HepG2 (cell line): ENCODE measurements around the gene DYNC2LI1. TPM values are rescaled to one million over a fixed set of nuclear protein-coding genes. Genes with fewer than 3 reads are reported as not detected.

Source experiments
- BCL3 ChIP-seq: sonication (generic); formaldehyde crosslinking; IDR thresholded peaks from 2 replicates; pipeline ENCODE4 v1.5.1; 2020; ENCODE audit warnings: mild to moderate bottlenecking, missing genetic modification reagents, moderate library complexity
- DPF2 ChIP-seq: sonication (generic); formaldehyde crosslinking; IDR thresholded peaks from 2 replicates; pipeline ENCODE4 v1.4.0; 2020; ENCODE audit warnings: mild to moderate bottlenecking, low read depth, missing genetic modification reagents, borderline replicate concordance
- E2F2 ChIP-seq: sonication (generic); formaldehyde crosslinking; IDR thresholded peaks from 2 replicates; pipeline ENCODE4 v1.4.0; 2020; ENCODE audit warnings: missing genetic modification reagents, borderline replicate concordance
- EP300 ChIP-seq, 3 experiments: sonication (generic) in 1 of 3; formaldehyde crosslinking in 1 of 3; IDR thresholded peaks; 2 replicates each; pipeline versions ENCODE4 v1.5.1 to v1.6.1; 2011 to 2020; ENCODE audit warnings: low read depth in 2 of 3, low read length in 2 of 3, borderline replicate concordance in 1 of 3, improper control_type of control experiment in 1 of 3, mild to moderate bottlenecking in 1 of 3, missing genetic modification reagents in 1 of 3, moderate library complexity in 1 of 3
- MAX ChIP-seq: IDR thresholded peaks from 2 replicates; pipeline ENCODE4 v1.6.1; 2012; ENCODE audit warnings: inconsistent platforms
- MIXL1 ChIP-seq: IDR thresholded peaks from 2 replicates; pipeline ENCODE4 v1.6.1; 2016
- POLR2AphosphoS2 ChIP-seq: IDR thresholded peaks from 2 replicates; pipeline ENCODE4 v1.6.1; 2011; ENCODE audit warnings: low read depth, low read length, improper control_type of control experiment
- RFX5 ChIP-seq: IDR thresholded peaks from 2 replicates; pipeline ENCODE4 v1.6.1; 2011; ENCODE audit warnings: low read depth, low read length, improper control_type of control experiment
- STAT5B ChIP-seq: sonication (generic); formaldehyde crosslinking; IDR thresholded peaks from 2 replicates; pipeline ENCODE4 v1.4.0; 2020; ENCODE audit warnings: missing genetic modification reagents
- XBP1 ChIP-seq: sonication (generic); formaldehyde crosslinking; IDR thresholded peaks from 2 replicates; pipeline ENCODE4 v1.5.0; 2020; ENCODE audit warnings: missing genetic modification reagents
- ZBTB10 ChIP-seq: sonication (generic); formaldehyde crosslinking; IDR thresholded peaks from 2 replicates; pipeline ENCODE4 v1.4.0; 2020; ENCODE audit warnings: missing genetic modification reagents, borderline replicate concordance
- ZBTB39 ChIP-seq: sonication (generic); formaldehyde crosslinking; IDR thresholded peaks from 2 replicates; pipeline ENCODE4 v1.5.0; 2020; ENCODE audit warnings: missing genetic modification reagents
- ZFP36L2 ChIP-seq: sonication (generic); formaldehyde crosslinking; IDR thresholded peaks from 2 replicates; pipeline ENCODE4 v1.4.0; 2020; ENCODE audit warnings: missing genetic modification reagents
- ZFP62 ChIP-seq: sonication (generic); formaldehyde crosslinking; IDR thresholded peaks from 2 replicates; pipeline ENCODE4 v1.4.0; 2020; ENCODE audit warnings: missing genetic modification reagents
- ZNF329 ChIP-seq: sonication (generic); formaldehyde crosslinking; IDR thresholded peaks from 2 replicates; pipeline ENCODE4 v1.9.0; 2021; ENCODE audit warnings: low read depth, mild to moderate bottlenecking, missing genetic modification reagents
- ZNF337 ChIP-seq: sonication (generic); formaldehyde crosslinking; IDR thresholded peaks from 2 replicates; pipeline ENCODE4 v1.5.1; 2020; ENCODE audit warnings: missing genetic modification reagents, low read depth, mild to moderate bottlenecking, borderline replicate concordance
- ZNF552 ChIP-seq: sonication (generic); formaldehyde crosslinking; IDR thresholded peaks from 2 replicates; pipeline ENCODE4 v1.9.0; 2022; ENCODE audit warnings: missing genetic modification reagents, mild to moderate bottlenecking, borderline replicate concordance
- ZNF567 ChIP-seq: sonication (generic); formaldehyde crosslinking; IDR thresholded peaks from 2 replicates; pipeline ENCODE4 v1.8.1; 2023; ENCODE audit warnings: mild to moderate bottlenecking, missing genetic modification reagents, borderline replicate concordance
- ZNF691 ChIP-seq: sonication (generic); formaldehyde crosslinking; IDR thresholded peaks from 2 replicates; pipeline ENCODE4 v1.4.0; 2020; ENCODE audit warnings: missing genetic modification reagents, low read depth, mild to moderate bottlenecking, borderline replicate concordance
- ZNF761 ChIP-seq: sonication (generic); formaldehyde crosslinking; conservative IDR thresholded peaks from 2 replicates; pipeline ENCODE4 v1.4.0; 2020; ENCODE audit warnings: mild to moderate bottlenecking, missing genetic modification reagents
- polyA plus RNA-seq, 8 experiments: library from polyadenylated mRNA; depleted of rRNA in 3 of 8; stranded (reverse) in 7 of 8; unstranded in 1 of 8; fragments of >200 nt; fragmentation: Illumina TruSeq in 4 of 8; extraction: Trizol in 4 of 8; gene quantifications; 2 replicates each; pipeline versions ENCODE4 v1.2.1 to v1.2.3, GENCODE V29; 2011 to 2016; ENCODE audit warnings: low read depth in 4 of 8, missing spikeins in 1 of 8, mixed read lengths in 1 of 8; ENCODE audit not compliant: insufficient read depth in 1 of 8
- total RNA-seq, 5 experiments: library from RNA; depleted of rRNA; stranded (reverse); fragments of >200 nt; fragmentation: Illumina TruSeq; extraction: Trizol; gene quantifications; 2 replicates each; pipeline ENCODE4 v1.2.3, GENCODE V29; 2016; ENCODE audit warnings: low read depth in 1 of 5

The DYNC2LI1 gene
- total and polyA plus RNA-seq, 2 of the 13 experiments (the other 11 are each of a cell fraction or from before 2014, with no cell fraction given), result 16.9 to 23.2 TPM

- TF ChIP-seq DPF2 (CRISPR knock-in tag) (no peak), ZNF761 (CRISPR knock-in tag) (no peak), BCL3 (CRISPR knock-in tag) (0 out of 2 replicates have a peak, but pooled peaks have one; percentile 23), MAX (no peak; the same call in 1 of the 2 replicates), ZBTB10 (CRISPR knock-in tag) (no peak), MIXL1 (CRISPR knock-in tag) (no peak), ZNF329 (CRISPR knock-in tag) (no peak), ZNF691 (CRISPR knock-in tag) (no peak; the same call in 1 of the 2 replicates), ZNF567 (no peak), STAT5B (no peak), XBP1 (no peak), ZNF337 (CRISPR knock-in tag) (peak; percentile 54; the same call in 1 of the 2 replicates), RFX5 (peak; percentile 64), ZBTB39 (CRISPR knock-in tag) (0 out of 2 replicates have a peak, but pooled peaks have one; percentile 16), E2F2 (no peak), EP300 (IDR thresholded peaks at IDR 0.05; ENCODE audit: low read depth in 2 of 2, low read length in 2 of 2) (no peak), EP300 (CRISPR knock-in tag; IDR thresholded peaks at IDR 0.05; ENCODE audit: borderline replicate concordance) (peak; percentile 59; the same call in 1 of the 2 replicates), ZFP36L2 (no peak; the same call in 1 of the 2 replicates), ZNF552 (CRISPR knock-in tag) (no peak), POLR2AphosphoS2 (no peak), ZFP62 (CRISPR knock-in tag) (no peak)
Observed at GRCh38 chr2:43773876-43774613, at the start of gene DYNC2LI1 (continued).
